ENCODE measurements around the gene OR1D5.
"Not testable (repeated sequence)": the region's sequence is repeated elsewhere in the genome, so short reads cannot be mapped to it uniquely, and the experiment has no call there.

The OR1D5 gene

DNA sequence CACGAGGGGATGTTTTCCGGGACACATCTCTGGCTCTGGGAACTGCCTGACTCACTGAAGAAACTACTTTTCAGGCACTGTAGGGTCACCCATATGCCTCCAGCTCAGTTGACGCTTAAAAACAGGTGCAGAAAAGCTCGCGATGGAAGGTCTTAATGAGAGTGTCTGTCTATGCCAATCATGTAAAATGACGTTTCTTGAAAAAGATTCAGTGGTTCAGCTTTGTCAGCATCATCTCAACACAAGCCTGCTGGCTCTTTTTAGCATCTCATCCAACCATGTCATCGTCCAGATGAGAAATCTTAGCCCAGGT lies 27.5 kb downstream of the OR1D5 start:
- CTCF ChIA-PET, result interaction anchor here (0.6 kb wide), 1 partner anchor 23 kb away, joined by 3 read pairs; no protein-coding TSS in a partner anchor
- POLR2A ChIA-PET, result no interaction called here
- TF ChIP-seq CTCF (IDR thresholded peaks at IDR 0.05; ENCODE audit: control extremely low read depth, extremely low read depth, low read depth, missing control alignments), result no peak
- no peak for DNase-seq (ENCODE audit: extremely low spot score)

- DNase-seq (ENCODE audit: extremely low spot score), result no peak
- CTCF ChIA-PET, result no interaction called here
- TF ChIP-seq CTCF (IDR thresholded peaks at IDR 0.05; ENCODE audit: control extremely low read depth, extremely low read depth, low read depth, missing control alignments), result no peak
- POLR2A ChIA-PET, result no interaction called here
Observed at GRCh38 chr17:3035256-3035967, 28.0 kb downstream of the OR1D5 start.

DNA sequence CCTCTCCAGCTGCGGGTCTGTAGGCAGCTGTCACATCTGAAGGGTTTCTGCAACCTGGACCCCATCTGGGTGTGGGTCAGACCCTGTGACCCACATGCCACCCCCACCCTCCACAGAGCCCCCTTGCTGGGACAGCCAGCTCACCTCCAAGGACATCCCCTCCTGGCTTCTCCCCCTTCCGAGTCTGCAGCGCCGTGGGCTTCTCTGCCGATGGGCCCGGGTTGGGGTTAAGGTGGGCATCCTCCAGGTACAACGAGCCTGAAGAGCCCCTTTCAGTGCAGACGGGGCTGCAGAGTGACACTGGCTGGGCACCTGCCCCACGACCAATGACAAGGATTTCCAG lies 28.9 kb downstream of the OR1D5 start:
- CTCF ChIA-PET, result no interaction called here
- no peak for TF ChIP-seq CTCF (IDR thresholded peaks at IDR 0.05; ENCODE audit: control extremely low read depth, extremely low read depth, low read depth, missing control alignments)
- DNase-seq (ENCODE audit: extremely low spot score), result no peak
- POLR2A ChIA-PET, result no interaction called here

DNA sequence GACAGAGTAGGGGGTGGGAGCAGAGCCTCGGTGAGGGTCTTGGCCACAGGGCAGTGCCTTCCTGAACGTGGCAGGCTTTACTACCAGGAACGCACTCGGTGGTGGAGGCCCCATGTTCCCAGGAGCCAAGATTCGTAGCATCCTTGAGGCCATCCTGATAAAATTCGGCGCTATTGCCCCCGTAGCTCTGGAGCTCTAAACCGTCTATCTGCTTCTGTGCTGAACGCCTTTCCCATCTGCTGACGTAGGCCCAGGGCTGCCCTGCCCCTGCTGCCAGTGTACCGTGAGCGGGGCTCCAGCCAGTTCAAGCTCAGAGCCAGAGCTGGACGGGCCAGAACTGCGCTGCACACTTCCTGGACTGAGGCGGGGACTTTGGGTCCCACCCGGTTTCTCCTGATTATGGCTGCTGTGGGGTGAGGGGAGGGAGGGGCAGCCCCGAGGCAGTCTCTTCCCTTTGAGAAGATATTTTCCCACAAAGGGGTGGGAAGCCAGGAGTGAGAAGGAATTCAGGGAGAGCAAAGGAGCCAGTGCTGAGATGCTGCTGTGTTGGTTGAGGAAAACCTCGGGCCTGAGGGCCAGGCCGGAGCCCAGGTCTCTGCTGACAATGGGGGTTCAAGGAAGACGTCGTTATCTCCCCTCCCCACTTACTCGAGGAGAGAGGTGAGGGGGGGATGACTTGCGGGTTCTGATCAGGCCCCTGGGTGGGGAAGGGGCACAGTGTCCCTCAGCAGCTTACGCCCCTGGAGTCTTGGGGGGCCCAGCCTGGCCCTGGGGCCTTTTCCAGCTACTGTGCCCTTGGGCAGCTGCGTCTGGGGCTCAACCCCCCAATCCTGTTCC lies 29.4 kb downstream of the OR1D5 start:
- TF ChIP-seq CTCF (IDR thresholded peaks at IDR 0.05; ENCODE audit: control extremely low read depth, extremely low read depth, low read depth, missing control alignments), result no peak
- CTCF ChIA-PET, result no interaction called here
- DNase-seq (ENCODE audit: extremely low spot score), result no peak
- POLR2A ChIA-PET, result no interaction called here

DNA sequence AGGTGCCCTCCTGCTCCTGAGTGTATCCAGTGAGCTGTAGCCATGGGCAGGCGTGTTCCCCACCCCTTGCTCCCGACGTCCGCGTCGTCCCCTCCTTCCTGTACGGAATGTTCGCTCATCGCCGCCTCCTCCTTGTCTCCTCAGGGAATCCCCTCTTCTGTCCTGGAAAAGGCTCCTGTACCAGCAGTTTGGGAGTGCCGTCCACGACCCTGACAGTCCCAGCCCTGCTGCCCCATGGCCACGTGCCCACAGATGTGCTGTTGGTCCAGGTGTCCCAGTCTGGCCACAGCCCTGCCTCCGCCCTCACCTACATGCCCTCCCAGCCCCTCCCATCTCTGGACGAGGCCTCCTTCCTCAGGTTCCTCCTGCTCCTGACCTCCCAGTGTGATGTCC lies 30.2 kb downstream of the OR1D5 start:
- ChIA-PET CTCF (no interaction called here), POLR2A (no interaction called here)
- TF ChIP-seq CTCF (IDR thresholded peaks at IDR 0.05; ENCODE audit: control extremely low read depth, extremely low read depth, low read depth, missing control alignments), result no peak
- DNase-seq (ENCODE audit: extremely low spot score), result no peak

- no peak for DNase-seq (ENCODE audit: extremely low spot score)
- ChIA-PET POLR2A (no interaction called here), CTCF (no interaction called here)
- TF ChIP-seq CTCF (IDR thresholded peaks at IDR 0.05; ENCODE audit: control extremely low read depth, extremely low read depth, low read depth, missing control alignments), result no peak
Observed at GRCh38 chr17:3032258-3033247, 30.9 kb downstream of the OR1D5 start.

- POLR2A ChIA-PET; DNase-seq (ENCODE audit: extremely low spot score): not testable (repeated sequence)
- CTCF ChIA-PET, result interaction anchor here (1.3 kb wide), 1 partner anchor 182 kb away, joined by 3 read pairs; no protein-coding TSS in a partner anchor
Observed at GRCh38 chr17:3030852-3031470, 32.4 kb downstream of the OR1D5 start.
